GM10847 (cell line): Measurements from ENCODE around the gene MAGEA9B.
"Not testable (repeated sequence)": the region's sequence is repeated elsewhere in the genome, so short reads cannot be mapped to it uniquely, and the experiment has no call there.

Experiments used
- POLR2A ChIP-seq: IDR thresholded peaks from 2 replicates; pipeline ENCODE4 v1.6.1; 2011; ENCODE audit not compliant: insufficient read length; ENCODE audit errors: extremely low read depth

MAGEA9B gene

DNA sequence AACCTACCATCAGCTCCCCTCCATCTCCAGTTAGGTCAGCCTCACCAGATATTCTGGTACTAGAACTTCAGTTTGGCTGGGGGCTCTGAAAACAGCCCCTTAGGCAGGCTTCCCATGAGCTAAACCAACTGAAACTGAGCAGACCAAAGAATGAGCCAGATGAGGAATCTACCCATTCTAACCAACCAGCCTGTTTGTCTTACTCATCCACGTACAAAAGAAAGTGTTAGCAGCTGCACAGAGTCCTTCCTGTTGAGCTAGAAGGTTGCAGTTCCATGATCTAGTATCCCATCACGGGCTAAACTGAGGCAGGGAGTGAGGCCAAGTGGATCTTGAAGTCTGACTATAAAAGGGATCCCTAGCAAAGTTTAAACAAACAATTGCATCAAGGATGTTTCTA, 17.5 kb downstream of the MAGEA9B start:
- no peak for TF ChIP-seq POLR2A

DNA sequence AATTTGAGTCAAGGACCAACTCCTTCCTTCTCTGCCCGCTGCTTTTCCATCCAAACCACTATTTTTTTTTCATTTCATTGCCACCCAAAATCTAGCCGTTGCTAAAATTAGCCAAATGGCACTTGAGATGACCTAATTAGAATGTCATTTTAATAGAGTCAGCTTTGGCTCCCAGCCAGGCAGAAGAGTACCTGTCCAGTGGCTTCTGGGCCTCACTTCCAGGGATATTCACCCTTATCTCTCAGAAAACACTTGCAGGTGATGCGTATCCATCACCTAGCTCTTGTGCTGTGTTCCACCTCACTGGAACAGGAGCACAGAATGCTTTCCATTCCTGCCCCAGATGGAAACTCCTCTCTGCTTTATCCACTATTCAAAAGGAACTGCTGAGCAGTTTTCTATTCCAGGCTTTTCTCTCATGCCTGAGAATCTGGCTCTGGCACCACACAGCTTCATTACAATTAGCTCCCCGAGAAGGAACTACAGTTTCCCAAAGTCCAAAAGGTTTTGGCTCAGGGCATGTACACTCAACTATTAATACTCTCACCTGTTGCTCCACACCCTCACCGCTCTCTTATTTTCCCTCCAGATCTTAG, 18.5 kb downstream of the MAGEA9B start:
- TF ChIP-seq POLR2A = no peak

DNA sequence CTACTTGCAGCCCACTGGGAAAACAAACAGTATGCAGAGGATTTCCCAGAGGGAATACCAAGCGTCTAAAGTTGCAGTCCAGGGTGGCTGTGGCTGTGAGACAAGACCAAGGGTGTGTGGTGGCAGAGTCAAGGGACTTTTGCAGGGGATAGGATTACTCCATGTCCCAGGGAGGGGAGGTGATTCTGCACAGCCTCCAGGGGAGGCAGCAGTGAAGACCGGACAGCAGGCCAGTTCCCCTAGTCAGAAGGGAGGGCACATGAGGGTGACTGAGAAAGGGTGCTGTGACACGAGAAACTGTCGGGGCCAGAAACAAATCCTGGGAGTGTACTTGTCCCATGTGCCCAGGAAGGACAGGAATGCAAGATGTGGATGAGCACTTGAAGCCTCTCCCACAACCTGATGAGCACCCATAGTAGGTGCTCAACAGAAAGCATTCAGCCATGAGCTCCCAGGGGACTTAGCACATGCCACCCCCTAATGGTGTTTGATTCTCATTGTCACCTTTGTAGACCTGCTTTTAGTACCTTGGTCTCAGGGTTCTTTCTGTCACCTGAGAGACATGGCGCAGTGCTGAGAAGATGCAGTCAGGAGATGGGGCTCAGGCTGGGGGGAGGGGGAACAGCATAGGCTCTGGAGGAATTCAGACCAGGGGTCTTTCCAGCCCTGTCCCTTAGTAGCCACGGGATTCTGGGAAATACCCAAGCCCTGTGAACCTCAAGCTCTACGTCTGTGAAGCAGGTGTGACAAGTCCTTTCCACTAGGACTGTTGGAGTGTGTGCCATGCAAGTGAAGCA, 19.4 kb downstream of the MAGEA9B start:
- TF ChIP-seq POLR2A = no peak

- TF ChIP-seq POLR2A = no peak
Measured at GRCh38 chrX:149563359-149563758, 23.9 kb downstream of the MAGEA9B start.

- TF ChIP-seq POLR2A = not testable (repeated sequence)
Measured at GRCh38 chrX:149549701-149550100, 37.6 kb downstream of the MAGEA9B start, which contains the start of gene HSFX3. TSS of gene HSFX3 (minus strand) at chrX:149549924. CDS start at chrX:149549852, 72 bp downstream.

- TF ChIP-seq POLR2A = no peak
Measured at GRCh38 chrX:149541521-149542047, 45.7 kb downstream of the MAGEA9B start.

- TF ChIP-seq POLR2A = peak; percentile 68
Measured at GRCh38 chrX:149540621-149541520, 46.4 kb downstream of the MAGEA9B start, which contains the start of gene EOLA1. TSS of gene EOLA1 (plus strand) at chrX:149541012. CDS start at chrX:149545631, 4,619 bp downstream.

- no peak for TF ChIP-seq POLR2A
Measured at GRCh38 chrX:149540131-149540620, 47.1 kb downstream of the MAGEA9B start.

DNA sequence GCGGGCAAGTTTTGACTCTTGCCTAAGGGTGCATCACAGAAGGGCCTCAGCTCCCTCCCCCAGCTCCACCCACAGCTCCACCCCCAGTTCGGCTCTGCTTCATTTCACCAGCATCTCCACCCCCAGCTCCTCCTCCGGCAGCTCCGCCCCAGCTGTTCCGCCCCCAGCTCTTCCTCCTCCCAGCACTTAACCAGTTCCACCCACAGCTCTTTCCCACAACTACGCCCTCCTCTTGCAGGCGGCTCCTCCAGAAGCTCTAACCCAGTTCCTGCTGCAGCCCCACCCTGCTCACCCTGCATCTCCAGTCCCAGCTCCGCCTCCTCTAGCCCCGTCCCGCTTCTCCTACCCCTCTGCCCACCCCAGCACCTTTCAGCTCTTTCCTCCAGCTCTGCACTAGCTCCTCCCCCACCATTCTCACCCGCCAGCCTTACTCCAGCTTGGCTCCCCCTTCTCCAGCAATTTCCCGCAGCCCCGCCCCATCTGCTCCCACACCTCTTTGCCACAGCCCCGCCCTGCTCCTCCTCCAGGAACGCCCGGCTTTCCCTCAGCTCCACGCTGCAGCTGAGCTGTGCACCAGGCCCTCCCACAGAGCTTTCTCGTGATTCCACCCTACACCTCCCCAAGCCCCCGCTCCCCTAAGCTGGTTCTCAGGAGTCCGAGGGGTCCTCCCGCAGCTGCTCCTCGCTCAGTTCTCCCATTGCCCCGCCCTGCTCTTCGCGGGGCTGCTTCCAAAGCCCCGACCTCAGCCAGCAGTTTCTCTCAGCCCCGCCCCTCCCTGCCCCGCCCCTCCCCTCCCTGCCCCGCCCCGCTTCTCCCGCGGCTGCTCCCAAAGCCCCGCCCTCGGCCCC, 47.8 kb downstream of the MAGEA9B start:
- no peak for TF ChIP-seq POLR2A
